ENCODE data around the gene MRPS18B. TPM values are rescaled to one million over a fixed set of nuclear protein-coding genes. Genes with fewer than 3 reads are reported as not detected.

Gene MRPS18B
- total RNA-seq, 1 experiment from 2014 or later: 112 TPM

GRCh38 chr6:30573113-30573512 is 44.5 kb upstream of the MRPS18B start:
- ChIA-PET CTCF (no interaction called here), POLR2A (no interaction called here), RAD21 (ENCODE audit: low non-redundant PET in 1 of 2, low total read pairs in 2 of 2, uncharacterized antibody in 2 of 2, unreplicated experiment in 2 of 2) (no interaction called here)
- no peak for DNase-seq (ENCODE audit: low read depth, low spot score)
- H3K9me3 ChIP-seq (ENCODE audit: control insufficient read depth in 1 of 2, insufficient read depth in 1 of 2, low read depth in 1 of 2, low read length in 2 of 2): no peaks in the 10 kb centered on the region
- H3K4me1 ChIP-seq (ENCODE audit: control insufficient read depth in 1 of 2, insufficient read depth in 2 of 2, low read length in 2 of 2): peaks cover 9 to 29% of the 10 kb centered on the region in 2 experiments
- peaks cover 67% of the 10 kb centered on the region for H3K79me2 ChIP-seq (ENCODE audit: insufficient read depth, low read length)
- H3K27me3 ChIP-seq (ENCODE audit: insufficient read depth, low read length): no peaks in the 10 kb centered on the region
- no peaks in the 10 kb centered on the region for H3K9me2 ChIP-seq (ENCODE audit: insufficient read depth)
- no peak overlapping the region for H2AFZ ChIP-seq (ENCODE audit: low read depth, low read length, poor library complexity, severe bottlenecking)
- BruUV-seq (replicated peaks): no TSS peak
- no peak for ATAC-seq
- H3K4me3 ChIP-seq (replicated peaks in 1 of 2; ENCODE audit: low read depth in 1 of 2, low read length in 2 of 2): no peak overlapping the region
- no peak overlapping the region for H3K27ac ChIP-seq (ENCODE audit: low read depth, low read length)
- TF ChIP-seq EGR1 (IDR thresholded peaks at IDR 0.05; ENCODE audit: low read depth): no peak
- peaks cover 12% of the 10 kb centered on the region; the same call in 1 of the 2 replicates for H4K20me1 ChIP-seq (ENCODE audit: insufficient read depth)
- H3K36me3 ChIP-seq (ENCODE audit: control insufficient read depth in 1 of 2, insufficient read depth in 2 of 2, low read length in 2 of 2): peaks cover 14 to 28% of the 10 kb centered on the region in 2 experiments
- intact Hi-C loops (cut with micrococcal nuclease): no loop called here
- H3K4me2 ChIP-seq (ENCODE audit: low read length): peak overlapping the region; percentile 88
- peak overlapping the region; percentile 85; the same call in 1 of the 2 replicates for H3K9ac ChIP-seq (ENCODE audit: low read length)

GRCh38 chr6:30578051-30578450 is 39.6 kb upstream of the MRPS18B start:
- Histone ChIP-seq H2AFZ (ENCODE audit: low read depth, low read length, poor library complexity, severe bottlenecking) (no peak overlapping the region), H3K27me3 (ENCODE audit: insufficient read depth, low read length) (no peaks in the 10 kb centered on the region), H3K27ac (ENCODE audit: low read depth, low read length) (no peak overlapping the region), H3K36me3 (ENCODE audit: control insufficient read depth in 1 of 2, insufficient read depth in 2 of 2, low read length in 2 of 2) (peaks cover 50 to 62% of the 10 kb centered on the region in 2 experiments), H3K9me2 (ENCODE audit: insufficient read depth) (no peaks in the 10 kb centered on the region), H4K20me1 (ENCODE audit: insufficient read depth) (peaks cover 5% of the 10 kb centered on the region; the same call in 1 of the 2 replicates), H3K9ac (ENCODE audit: low read length) (no peak overlapping the region), H3K79me2 (ENCODE audit: insufficient read depth, low read length) (peaks cover 58% of the 10 kb centered on the region), H3K4me2 (ENCODE audit: low read length) (no peak overlapping the region), H3K4me3 (replicated peaks in 1 of 2; ENCODE audit: low read depth in 1 of 2, low read length in 2 of 2) (no peak overlapping the region), H3K4me1 (ENCODE audit: control insufficient read depth in 1 of 2, insufficient read depth in 2 of 2, low read length in 2 of 2) (peaks cover 0 to 7% of the 10 kb centered on the region in 2 experiments; a peak in 1 of 4 replicates), H3K9me3 (ENCODE audit: control insufficient read depth in 1 of 2, insufficient read depth in 1 of 2, low read depth in 1 of 2, low read length in 2 of 2) (no peaks in the 10 kb centered on the region)
- BruUV-seq (replicated peaks): no TSS peak
- no peak for TF ChIP-seq CTCF (IDR thresholded peaks at IDR 0.05 in 2 of 3, conservative IDR thresholded peaks at IDR 0.05 in 1 of 3; ENCODE audit: borderline replicate concordance in 1 of 3, insufficient read depth in 1 of 3, low read depth in 2 of 3, low read length in 2 of 3)
- TF ChIP-seq ZBTB33 (IDR thresholded peaks at IDR 0.05; ENCODE audit: extremely low read depth, insufficient replicate concordance, low read length): no peak
- no peak for TF ChIP-seq ATF3 (IDR thresholded peaks at IDR 0.05)
- TF ChIP-seq SIN3A (IDR thresholded peaks at IDR 0.05; ENCODE audit: low read depth): no peak
- TF ChIP-seq FOSL1 (IDR thresholded peaks at IDR 0.05; ENCODE audit: low read depth): no peak
- TF ChIP-seq EZH2phosphoT487 (IDR thresholded peaks at IDR 0.05; ENCODE audit: borderline replicate concordance): no peak
- intact Hi-C loops (cut with micrococcal nuclease): no loop called here
- ChIA-PET RAD21 (ENCODE audit: low non-redundant PET in 1 of 2, low total read pairs in 2 of 2, uncharacterized antibody in 2 of 2, unreplicated experiment in 2 of 2) (no interaction called here), POLR2A (no interaction called here), CTCF (no interaction called here)
- ATAC-seq (no peak), DNase-seq (ENCODE audit: low read depth, low spot score) (no peak)
